A204.1 (cell line): ENCODE data around the gene MICU1.

Source experiments
- FAIRE-seq: peaks from 2 replicates; lab custom pipeline; 2012; peaks lifted over from hg19 to GRCh38; lab: Jason Lieb, UNC

Gene MICU1

DNA sequence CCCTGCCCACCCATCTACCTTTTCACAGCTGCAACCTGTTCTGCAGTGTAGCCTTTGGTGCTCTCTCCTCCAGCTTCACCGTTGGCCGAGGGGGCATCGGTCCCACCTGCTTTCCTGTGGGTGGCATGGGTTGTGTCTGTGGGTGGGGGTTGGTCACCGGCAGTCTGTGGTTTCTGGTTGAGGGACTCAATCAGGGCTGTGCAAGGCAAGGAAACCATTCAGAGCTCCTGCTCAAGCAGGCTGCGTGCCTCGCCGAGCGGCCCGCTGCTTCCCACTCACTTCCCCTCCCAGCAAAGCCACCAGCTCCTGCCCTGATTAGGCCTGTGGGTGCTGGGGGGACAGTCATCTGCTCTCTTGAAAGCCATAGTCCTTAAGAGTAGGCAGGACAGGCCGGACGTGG, 280.9 kb downstream of the MICU1 start:
- FAIRE-seq, result no peak

GRCh38 chr10:72342911-72343310, 283.0 kb downstream of the MICU1 start:
- FAIRE-seq, result no peak

DNA sequence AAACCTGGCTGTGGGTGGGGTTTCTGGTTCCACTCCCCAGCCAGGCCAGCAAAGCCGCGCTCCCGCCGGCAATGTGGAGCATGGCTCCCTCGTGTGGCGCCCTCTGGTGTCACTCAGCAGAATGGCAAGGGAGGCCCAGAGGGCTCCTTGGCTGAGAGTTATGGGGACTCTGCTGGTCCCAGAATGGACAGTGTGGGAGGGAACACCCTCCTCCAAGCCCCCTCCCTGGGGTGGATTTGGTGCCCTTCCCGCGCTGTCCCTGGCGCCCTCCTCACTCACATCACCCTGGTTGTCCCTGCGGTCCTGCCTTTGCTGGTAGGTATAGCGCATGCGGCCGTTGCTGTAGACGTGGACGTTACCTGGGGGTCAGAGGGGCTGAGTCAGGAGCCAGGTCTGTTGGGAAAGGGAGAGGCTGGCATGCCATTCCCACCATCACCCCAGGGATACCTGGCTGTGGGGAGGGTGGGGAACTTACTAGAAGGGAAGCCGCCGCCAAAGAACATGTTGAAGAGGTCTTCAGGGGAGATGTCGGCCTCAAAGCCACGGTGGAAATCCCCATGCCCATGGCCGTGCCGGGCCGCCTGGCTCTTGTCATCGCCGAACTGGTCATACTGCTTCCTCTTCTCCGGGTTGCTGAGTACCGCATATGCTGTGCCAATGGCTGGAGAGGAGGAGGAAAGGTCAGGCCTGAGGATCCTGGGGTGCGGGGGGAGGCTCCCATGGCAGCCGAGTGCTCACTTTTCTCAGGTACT, 285.2 kb downstream of the MICU1 start:
- FAIRE-seq, result no peak

DNA sequence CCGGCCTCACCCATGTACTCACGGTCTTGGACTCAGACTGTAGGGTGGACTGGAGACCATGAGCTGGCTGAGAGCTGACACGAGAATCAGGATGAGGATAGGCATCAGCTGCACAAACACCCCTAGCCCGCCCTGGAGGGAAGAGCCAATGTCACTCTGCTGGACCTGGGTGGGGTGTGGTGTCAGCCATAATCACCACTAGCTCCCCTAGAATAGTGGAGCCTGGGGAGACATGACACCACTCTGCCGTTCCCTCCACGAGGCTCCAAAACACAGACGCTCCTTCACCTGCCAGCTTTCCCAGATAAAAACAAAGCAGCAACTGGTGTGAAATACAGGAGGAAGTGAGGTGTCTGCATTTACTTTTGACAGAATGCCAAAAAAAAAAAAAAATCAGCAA, 287.7 kb downstream of the MICU1 start:
- no peak for FAIRE-seq

DNA sequence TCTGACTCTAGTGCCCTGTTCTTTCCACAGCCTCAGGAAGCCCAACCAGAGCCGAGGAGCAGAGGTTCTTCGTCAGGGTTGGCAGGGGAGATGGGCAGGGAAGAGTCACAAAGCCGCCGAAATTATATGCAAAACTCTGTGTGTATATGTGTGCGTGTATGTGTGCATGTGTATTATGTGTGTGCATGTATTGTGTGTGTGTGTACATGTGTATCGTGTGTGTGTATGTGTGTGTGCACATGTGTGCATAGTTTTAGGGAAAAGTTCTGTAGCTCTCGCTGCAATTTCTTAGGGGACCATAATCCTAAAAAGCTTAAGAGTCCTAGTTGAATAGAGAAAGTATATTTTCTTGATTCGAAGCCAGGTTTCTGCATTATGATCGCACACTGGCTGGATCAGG, 288.2 kb downstream of the MICU1 start:
- FAIRE-seq, result no peak

GRCh38 chr10:72337039-72337629, 288.7 kb downstream of the MICU1 start:
- no peak for FAIRE-seq

- FAIRE-seq, result no peak
These were observed 289.4 kb downstream of the MICU1 start for GRCh38 chr10:72336259-72337038.

DNA sequence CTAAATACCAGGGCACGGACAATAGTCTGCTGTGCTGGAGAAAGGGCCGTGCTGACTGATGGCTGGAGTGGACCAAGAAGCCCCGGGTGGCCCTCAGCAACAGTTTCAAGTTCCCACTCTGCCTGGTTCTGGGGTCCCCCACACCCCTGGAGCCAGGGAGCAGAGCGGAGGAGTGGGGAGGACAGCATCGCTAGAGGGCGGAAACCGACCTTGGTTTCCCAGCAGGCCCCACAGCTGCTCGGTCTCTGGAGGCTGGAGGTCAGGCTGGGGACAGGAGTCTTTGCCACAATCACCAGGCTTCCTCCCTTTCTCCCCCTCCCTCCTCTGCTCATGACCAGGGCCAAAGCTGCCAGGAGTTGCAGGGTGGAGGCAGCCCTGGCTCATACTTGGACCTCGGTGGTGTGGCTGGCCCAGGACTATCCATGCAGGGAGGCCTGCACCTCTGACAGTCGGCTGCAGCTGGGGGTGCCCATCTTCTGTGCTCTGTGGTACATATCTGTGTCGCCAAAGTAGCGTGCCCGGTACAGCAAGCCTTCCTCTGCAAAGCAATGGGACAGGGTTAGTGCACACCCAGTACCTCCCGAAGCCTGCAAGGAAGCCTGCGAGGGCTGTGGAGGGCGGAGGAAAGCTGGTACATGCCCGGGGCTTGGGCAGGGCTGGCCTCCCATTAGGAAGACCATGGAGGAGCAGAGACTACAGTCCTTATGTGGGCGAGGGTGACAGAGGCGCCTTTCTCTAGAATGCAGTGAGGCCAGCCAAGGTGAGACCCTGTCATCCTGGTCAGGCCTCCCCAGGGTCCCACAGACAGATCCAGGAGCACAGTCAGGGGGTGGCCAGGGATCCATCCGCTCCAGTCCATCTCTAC, 290.3 kb downstream of the MICU1 start:
- FAIRE-seq, result no peak

GRCh38 chr10:72334825-72335393, 291.0 kb downstream of the MICU1 start:
- no peak for FAIRE-seq

- FAIRE-seq, result no peak
These were observed 291.6 kb downstream of the MICU1 start for GRCh38 chr10:72334196-72334824.

GRCh38 chr10:72333112-72334015, 292.5 kb downstream of the MICU1 start:
- no peak for FAIRE-seq

GRCh38 chr10:72332423-72333111, 293.3 kb downstream of the MICU1 start:
- no peak for FAIRE-seq

- FAIRE-seq, result no peak
These were observed 294.1 kb downstream of the MICU1 start for GRCh38 chr10:72331575-72332422.

DNA sequence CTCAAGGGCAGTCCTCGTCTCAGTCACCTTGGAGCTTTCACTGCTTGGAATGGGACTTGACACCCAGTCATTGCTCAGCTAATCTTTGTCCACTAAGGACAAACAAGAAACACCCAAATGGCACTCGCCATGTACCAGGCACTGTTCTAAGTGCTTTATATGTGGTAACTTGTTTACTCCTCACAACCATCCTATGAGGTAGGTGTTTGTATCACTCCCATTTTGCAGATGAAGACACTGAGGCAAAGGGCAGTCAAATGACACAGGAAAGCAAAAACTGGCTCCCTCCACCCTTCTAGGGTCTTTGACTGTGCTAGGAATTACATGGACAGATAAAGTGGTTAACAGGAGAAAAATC, 295.8 kb downstream of the MICU1 start:
- FAIRE-seq, result no peak

DNA sequence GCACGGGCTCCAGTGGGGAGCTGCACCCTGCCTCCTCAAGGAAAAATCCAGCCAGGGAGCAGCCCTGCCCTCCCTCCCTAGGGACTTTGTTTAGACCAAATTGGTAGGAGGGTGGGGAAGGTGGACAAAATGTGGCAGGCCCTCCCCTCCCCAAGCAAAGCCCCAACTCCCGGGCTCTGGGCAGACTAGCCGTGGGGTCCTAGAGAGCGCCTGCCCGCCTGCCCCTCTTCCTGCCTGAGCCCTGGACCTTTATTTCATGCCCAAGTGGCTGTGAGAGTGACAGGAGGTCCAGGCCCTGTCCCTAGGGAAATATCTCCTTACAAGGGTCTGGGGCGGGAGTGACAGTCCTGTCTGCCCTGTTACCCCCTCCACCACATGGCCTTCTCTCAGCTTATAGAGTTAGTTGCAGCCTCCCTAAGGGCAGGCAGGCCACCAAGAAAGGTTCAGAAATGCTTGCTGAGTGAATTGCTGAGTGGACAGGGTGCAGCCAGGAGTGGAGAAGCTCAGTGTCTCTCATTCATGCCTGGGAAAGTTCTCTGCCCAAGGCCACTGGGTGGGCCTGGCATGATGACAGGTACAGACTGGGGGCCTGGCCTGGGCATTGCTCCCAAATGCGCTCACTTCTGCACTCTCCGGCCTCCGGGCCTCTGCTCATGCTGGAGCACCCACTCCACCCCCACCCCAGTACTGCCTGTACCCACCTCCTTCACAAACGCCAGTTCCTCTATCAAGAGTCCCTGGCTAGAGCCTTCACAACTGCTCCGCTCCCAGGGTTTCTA, 296.4 kb downstream of the MICU1 start:
- no peak for FAIRE-seq

- FAIRE-seq, result no peak
These were observed 297.1 kb downstream of the MICU1 start for GRCh38 chr10:72328829-72329204.

- no peak for FAIRE-seq
These were observed 297.6 kb downstream of the MICU1 start for GRCh38 chr10:72328045-72328828.
